Endothelial cell of umbilical vein (primary cell): ENCODE results near the gene NUP43. TPM values are rescaled to one million over a fixed set of nuclear protein-coding genes. Genes with fewer than 3 reads are reported as not detected.

Source experiments
- BruUV-seq: library from RNA; stranded (reverse); fragments of 400-500 nt; replicated peaks from 2 replicates; lab custom pipeline; 2021; lab: Mats Ljungman, UMichigan
- CTCF ChIA-PET: fragments of 300-600, 350-600 bp; sonication (Branson Sonifier 250); formaldehyde crosslinking; loops from one replicate; lab custom pipeline; 2021; ENCODE audit warnings: antibody characterized with exemption, inconsistent platforms; lab: Charles Lee
- POLR2A ChIA-PET: fragments of 300-600, 350-600 bp; sonication (Branson Sonifier 250); formaldehyde crosslinking; loops from one replicate; lab custom pipeline; 2021; ENCODE audit warnings: antibody characterized with exemption, inconsistent platforms; lab: Charles Lee
- DNase-seq: peaks from one replicate; pipeline ENCODE4 v3.0.0-alpha.2; 2011; ENCODE audit warnings: low read depth, low spot score
- FAIRE-seq: peaks from 2 replicates; lab custom pipeline; 2011; peaks lifted over from hg19 to GRCh38; lab: Jason Lieb, UNC
- H2AFZ ChIP-seq: 2 replicates; pipeline ENCODE4 v1.6.0; 2012; ENCODE audit warnings: low read depth, low read length, control low read depth, inconsistent platforms
- H3K27ac ChIP-seq: 2 replicates; pipeline ENCODE4 v1.5.1; 2011; ENCODE audit warnings: low read depth, mild to moderate bottlenecking, control low read depth, low read length, moderate library complexity; ENCODE audit not compliant: insufficient read depth
- H3K27me3 ChIP-seq, 2 experiments: 2 replicates each; pipeline versions ENCODE4 v1.6.0 to v1.6.1; 2011; ENCODE audit warnings: low read length in 2 of 2, mixed read lengths in 1 of 2; ENCODE audit not compliant: control insufficient read depth in 2 of 2, insufficient read depth in 2 of 2
- H3K36me3 ChIP-seq, 2 experiments: 2 replicates in 1 of 2; 3 replicates in 1 of 2; pipeline ENCODE4 v1.5.1; 2011; ENCODE audit warnings: low read length in 2 of 2, mild to moderate bottlenecking in 1 of 2, moderate library complexity in 1 of 2; ENCODE audit not compliant: control insufficient read depth in 2 of 2, insufficient read depth in 2 of 2; ENCODE audit errors: extremely low read depth in 1 of 2
- H3K4me1 ChIP-seq: 3 replicates; pipeline ENCODE4 v1.5.1; 2011; ENCODE audit warnings: mild to moderate bottlenecking, low read length; ENCODE audit not compliant: control insufficient read depth, insufficient read depth; ENCODE audit errors: extremely low read depth
- H3K4me2 ChIP-seq: 2 replicates; pipeline ENCODE4 v1.6.1; 2011; ENCODE audit warnings: low read length, control low read depth, mixed read lengths; ENCODE audit not compliant: insufficient read depth
- H3K4me3 ChIP-seq, 3 experiments: fragments of 200-600 bp in 1 of 3; sonication (generic), shearing (Covaris generic) in 1 of 3; replicated peaks in 1 of 3; 2 replicates each; pipeline ENCODE4 v1.5.1; 2011 to 2016; ENCODE audit warnings: control low read depth in 3 of 3, low read length in 3 of 3, mild to moderate bottlenecking in 2 of 3, inconsistent platforms in 1 of 3, low read depth in 1 of 3, moderate library complexity in 1 of 3; ENCODE audit not compliant: insufficient read depth in 1 of 3
- H3K79me2 ChIP-seq: 2 replicates; pipeline ENCODE4 v1.6.0; 2012; ENCODE audit warnings: low read length, inconsistent platforms; ENCODE audit not compliant: control insufficient read depth, insufficient read depth
- H3K9ac ChIP-seq: replicated peaks from 2 replicates; pipeline ENCODE3; 2011; ENCODE audit warnings: low read length, control low read depth; ENCODE audit not compliant: insufficient read depth; ENCODE audit errors: extremely low read depth
- H3K9me1 ChIP-seq: replicated peaks from 3 replicates; pipeline ENCODE4 v1.6.0; 2011; ENCODE audit warnings: mild to moderate bottlenecking, low read length; ENCODE audit not compliant: control insufficient read depth, insufficient read depth; ENCODE audit errors: extremely low read depth
- H3K9me3 ChIP-seq: replicated peaks from 2 replicates; pipeline ENCODE4 v1.5.1; 2012; ENCODE audit warnings: low read length, inconsistent platforms; ENCODE audit not compliant: control insufficient read depth, insufficient read depth
- H4K20me1 ChIP-seq: replicated peaks from 2 replicates; pipeline ENCODE3; 2011; ENCODE audit warnings: mild to moderate bottlenecking, low read length; ENCODE audit not compliant: control insufficient read depth, insufficient read depth; ENCODE audit errors: extremely low read depth
- EZH2 ChIP-seq: IDR thresholded peaks from 2 replicates; pipeline ENCODE4 v1.6.1; 2012; ENCODE audit warnings: borderline replicate concordance, low read depth, mild to moderate bottlenecking, moderate library complexity, low read length, inconsistent platforms; ENCODE audit not compliant: severe bottlenecking
- FOS ChIP-seq: IDR thresholded peaks from 2 replicates; pipeline ENCODE4 v1.6.1; 2011; ENCODE audit warnings: mild to moderate bottlenecking, low read length, moderate library complexity, borderline replicate concordance; ENCODE audit not compliant: insufficient read depth
- GATA2 ChIP-seq: IDR thresholded peaks from 2 replicates; pipeline ENCODE4 v1.7.0; 2011; ENCODE audit warnings: low read depth, mild to moderate bottlenecking, moderate library complexity, mixed read lengths, low read length; ENCODE audit not compliant: insufficient read length, insufficient read depth
- JUN ChIP-seq: IDR thresholded peaks from 2 replicates; pipeline ENCODE4 v1.6.1; 2011; ENCODE audit warnings: borderline replicate concordance, low read depth; ENCODE audit not compliant: insufficient read length, insufficient read depth
- MAX ChIP-seq: IDR thresholded peaks from 2 replicates; pipeline ENCODE4 v1.6.1; 2011; ENCODE audit not compliant: insufficient read depth, insufficient read length
- MYC ChIP-seq: IDR thresholded peaks from one replicate; pipeline ENCODE4 v1.6.1; 2011; ENCODE audit warnings: mild to moderate bottlenecking, low read depth, low read length
- POLR2A ChIP-seq: IDR thresholded peaks from 2 replicates; pipeline ENCODE4 v1.6.1; 2012; ENCODE audit warnings: low read depth, mild to moderate bottlenecking, control low read depth, low read length
- POLR2AphosphoS5 ChIP-seq: IDR thresholded peaks from 2 replicates; pipeline ENCODE4 v1.6.1; 2012; ENCODE audit warnings: low read depth, mild to moderate bottlenecking, control low read depth, low read length, moderate library complexity; ENCODE audit not compliant: insufficient read depth
- dilution Hi-C: fragments of 300-500 bp; cut with MboI; formaldehyde crosslinking; loops from one replicate; pipeline ENCODE4 v1.15.0; 2019; ENCODE audit warnings: low sequenced_read_pairs; ENCODE audit not compliant: extremely low pct_ligation_motif_present
- intact Hi-C: fragments of 100-400 bp; cut with micrococcal nuclease; formaldehyde crosslinking; loops from one replicate; pipeline ENCODE4 v1.10.0; 2022
- polyA plus RNA-seq, 4 experiments: library from polyadenylated mRNA; depleted of rRNA in 3 of 4; stranded (reverse) in 3 of 4; unstranded in 1 of 4; fragments of >200 nt; gene quantifications; 2 replicates each; pipeline versions ENCODE4 v1.2.1 to v1.2.3, GENCODE V29; 2011 to 2012; ENCODE audit warnings: missing spikeins in 1 of 4
- total RNA-seq: library from RNA; stranded (reverse); gene quantifications from 2 replicates; pipeline ENCODE4 v1.2.3, GENCODE V29; 2021
- TF ChIP-seq, protein P1 (sequence below), 2 donors: IDR thresholded peaks; 1 replicate in 1 of 2; 2 replicates in 1 of 2; pipeline ENCODE4 v1.5.1; 2011; ENCODE audit warnings: low read length in 2 of 2, mild to moderate bottlenecking in 2 of 2, moderate library complexity in 2 of 2, control low read depth in 1 of 2, inconsistent platforms in 1 of 2, low read depth in 1 of 2; ENCODE audit not compliant: insufficient read depth in 1 of 2; ENCODE audit errors: extremely low read depth in 1 of 2

Gene NUP43
- total and polyA plus RNA-seq, 2 donors (not counting 3 experiments of a cell fraction or from before 2014, with no cell fraction given) = 14.9 to 49.0 TPM

GRCh38 chr6:149777624-149778023 is 31.3 kb upstream of the NUP43 start:
- H3K4me3 ChIP-seq = no peak overlapping the region
- dilution Hi-C loops = no loop called here
- CTCF ChIA-PET = interaction anchor here (0.7 kb wide), 1 partner anchor 205 kb away, joined by 3 read pairs; no protein-coding TSS in a partner anchor
- H2AFZ ChIP-seq = no peak overlapping the region
- H3K9me1 ChIP-seq = no peaks in the 10 kb centered on the region
- no peak overlapping the region for H3K4me2 ChIP-seq
- TF ChIP-seq, protein P1, sequence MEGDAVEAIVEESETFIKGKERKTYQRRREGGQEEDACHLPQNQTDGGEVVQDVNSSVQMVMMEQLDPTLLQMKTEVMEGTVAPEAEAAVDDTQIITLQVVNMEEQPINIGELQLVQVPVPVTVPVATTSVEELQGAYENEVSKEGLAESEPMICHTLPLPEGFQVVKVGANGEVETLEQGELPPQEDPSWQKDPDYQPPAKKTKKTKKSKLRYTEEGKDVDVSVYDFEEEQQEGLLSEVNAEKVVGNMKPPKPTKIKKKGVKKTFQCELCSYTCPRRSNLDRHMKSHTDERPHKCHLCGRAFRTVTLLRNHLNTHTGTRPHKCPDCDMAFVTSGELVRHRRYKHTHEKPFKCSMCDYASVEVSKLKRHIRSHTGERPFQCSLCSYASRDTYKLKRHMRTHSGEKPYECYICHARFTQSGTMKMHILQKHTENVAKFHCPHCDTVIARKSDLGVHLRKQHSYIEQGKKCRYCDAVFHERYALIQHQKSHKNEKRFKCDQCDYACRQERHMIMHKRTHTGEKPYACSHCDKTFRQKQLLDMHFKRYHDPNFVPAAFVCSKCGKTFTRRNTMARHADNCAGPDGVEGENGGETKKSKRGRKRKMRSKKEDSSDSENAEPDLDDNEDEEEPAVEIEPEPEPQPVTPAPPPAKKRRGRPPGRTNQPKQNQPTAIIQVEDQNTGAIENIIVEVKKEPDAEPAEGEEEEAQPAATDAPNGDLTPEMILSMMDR (IDR thresholded peaks at IDR 0.05; ENCODE audit: extremely low read depth in 1 of 2, insufficient read depth in 1 of 2, low read depth in 1 of 2, low read length in 2 of 2) = no peak
- TF ChIP-seq GATA2 = no peak
- no peak for TF ChIP-seq MYC
- no peak for TF ChIP-seq EZH2
- no peak for TF ChIP-seq FOS
- no peak for TF ChIP-seq POLR2A
- TF ChIP-seq JUN = no peak
- no peak for TF ChIP-seq POLR2AphosphoS5
- no peak for TF ChIP-seq MAX
- no TSS peak for BruUV-seq
- FAIRE-seq = no peak
- H3K9ac ChIP-seq = no peak overlapping the region
- DNase-seq = no peak
- peaks cover 0 to 3% of the 10 kb centered on the region in 2 experiments for H3K36me3 ChIP-seq
- H3K4me1 ChIP-seq = no peaks in the 10 kb centered on the region
- H3K27ac ChIP-seq = no peak overlapping the region
- H3K27me3 ChIP-seq = no peaks in the 10 kb centered on the region
- no peaks in the 10 kb centered on the region for H3K9me3 ChIP-seq
- intact Hi-C loops = no loop called here
- H4K20me1 ChIP-seq = no peaks in the 10 kb centered on the region
- POLR2A ChIA-PET = no interaction called here
- peaks cover 7% of the 10 kb centered on the region for H3K79me2 ChIP-seq
